ENCODE results near the gene RAB35.

Gene RAB35

GRCh38 chr12:120102189-120103043 lies 14.1 kb downstream of the RAB35 start:
- no peak for DNase-seq

DNA sequence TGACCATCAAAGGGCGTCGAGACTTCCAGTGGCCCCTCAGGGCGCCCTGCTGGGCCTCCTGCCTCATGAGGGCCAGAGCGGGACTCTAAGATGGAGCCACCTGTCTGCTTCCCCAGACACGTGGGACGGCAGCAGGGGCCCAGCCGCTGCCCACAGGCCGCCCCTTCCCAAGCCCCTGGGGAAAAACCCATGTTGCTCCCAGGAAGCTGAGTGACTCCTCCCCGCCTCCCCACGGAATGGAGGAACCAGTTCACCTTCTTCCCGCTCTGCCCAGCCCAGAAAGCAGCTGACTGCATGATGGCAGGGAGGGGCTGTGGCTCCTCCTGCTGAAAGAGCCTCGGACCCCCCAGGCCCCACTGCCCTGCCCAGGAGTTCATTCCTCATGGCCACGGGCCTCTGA lies 14.9 kb downstream of the RAB35 start:
- no peak for DNase-seq

- DNase-seq = no peak
Measured at GRCh38 chr12:120101182-120101581, 15.4 kb downstream of the RAB35 start.

DNA sequence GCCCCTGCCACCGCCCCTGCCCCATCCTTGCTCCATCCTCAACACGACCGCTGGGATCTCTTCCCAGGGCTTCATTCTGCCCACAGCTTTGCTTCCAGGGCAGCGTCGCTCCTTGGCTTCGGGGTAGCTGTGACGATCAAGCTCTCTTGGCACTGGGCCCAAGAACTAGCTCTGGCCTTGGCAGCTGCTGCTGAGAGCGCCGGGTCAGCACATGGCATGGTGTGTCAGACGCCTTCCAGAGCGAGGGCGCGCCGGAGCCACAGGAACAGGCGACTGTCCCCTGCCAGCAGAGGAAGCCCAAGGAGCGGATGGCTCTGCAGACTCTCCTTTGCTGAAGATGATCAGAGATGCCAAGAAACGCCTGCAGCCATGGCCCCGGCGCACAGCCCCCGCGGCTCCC lies 15.9 kb downstream of the RAB35 start:
- no peak for DNase-seq

GRCh38 chr12:120099738-120100137 lies 16.8 kb downstream of the RAB35 start:
- no peak for DNase-seq

DNA sequence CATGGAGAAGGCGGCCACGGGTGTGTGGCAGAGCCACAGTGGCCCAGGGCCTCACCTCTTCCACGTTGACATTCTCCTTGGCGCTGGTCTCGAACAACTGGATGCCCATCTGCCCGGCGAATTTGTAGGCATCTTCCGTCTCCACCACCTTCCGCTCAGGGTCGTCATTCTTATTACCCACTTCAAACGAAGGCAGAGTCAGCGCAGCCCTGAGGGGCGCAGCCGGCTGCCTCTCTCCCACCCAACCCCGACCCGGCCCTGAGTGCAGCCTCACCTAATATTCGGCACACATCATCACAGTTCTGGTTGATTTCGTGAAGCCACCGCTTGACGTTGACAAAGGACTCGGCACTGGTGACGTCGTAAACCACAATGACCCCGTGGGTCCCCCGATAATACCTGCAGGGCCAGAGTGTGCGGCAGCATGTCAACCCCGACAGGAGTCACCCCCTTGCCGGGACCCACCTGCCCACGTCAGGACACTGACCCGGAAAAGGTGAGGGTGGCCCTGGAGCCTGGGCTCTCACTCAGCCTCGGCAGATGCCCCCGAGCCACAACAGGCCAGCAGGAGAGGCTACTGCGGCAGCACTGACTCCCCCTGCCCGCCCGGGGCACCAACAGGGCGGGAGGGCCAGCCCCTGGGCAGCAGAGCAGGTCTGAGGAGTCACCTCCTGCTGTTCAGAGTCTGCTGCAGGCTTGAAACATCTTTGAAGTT lies 17.6 kb downstream of the RAB35 start:
- no peak for DNase-seq

- DNase-seq = no peak
Measured at GRCh38 chr12:120096671-120097202, 19.8 kb downstream of the RAB35 start.

GRCh38 chr12:120095736-120096135 lies 20.8 kb downstream of the RAB35 start:
- no peak for DNase-seq

DNA sequence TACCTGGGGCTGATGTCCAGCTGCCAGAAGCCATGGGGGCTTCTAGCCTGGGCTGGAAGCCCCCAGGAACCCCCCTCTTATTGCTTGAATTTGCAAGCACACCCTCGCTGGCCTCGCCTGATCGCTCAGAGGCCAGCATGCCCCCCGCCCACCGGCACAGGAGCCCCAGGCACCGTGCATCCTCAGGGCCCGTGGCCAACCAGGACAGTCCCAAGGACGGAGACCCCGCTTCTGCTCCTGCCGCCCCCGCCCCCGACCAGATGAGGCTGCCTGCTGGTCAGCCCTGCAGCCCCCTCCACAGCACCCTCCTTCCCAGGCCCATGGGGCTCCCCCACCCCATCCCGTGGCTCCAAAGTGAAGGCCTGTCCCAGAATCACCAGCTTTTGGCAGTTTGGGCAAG lies 21.2 kb downstream of the RAB35 start:
- DNase-seq = no peak

DNA sequence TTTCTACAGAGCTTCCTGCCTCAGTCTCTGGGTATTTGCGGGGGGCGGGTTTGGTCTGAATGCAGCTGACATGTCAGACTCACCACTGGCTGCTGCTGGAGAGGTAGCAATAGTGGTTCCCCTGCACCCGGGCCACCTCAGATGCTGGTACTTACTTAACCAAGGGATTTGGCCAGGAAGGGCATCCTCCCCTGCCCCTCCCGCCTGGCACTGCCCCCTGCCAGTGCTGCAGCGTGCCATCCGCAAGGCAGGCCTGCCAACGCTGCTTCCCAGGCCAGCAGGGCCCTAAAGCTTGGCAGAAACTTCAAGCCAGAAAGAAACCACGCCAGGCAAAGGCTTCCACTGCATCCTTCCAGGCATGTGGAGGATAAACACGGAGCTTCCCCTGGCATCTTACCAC lies 22.1 kb downstream of the RAB35 start:
- no peak for DNase-seq

- no peak for DNase-seq
Measured at GRCh38 chr12:120093592-120094355, 22.8 kb downstream of the RAB35 start.

DNA sequence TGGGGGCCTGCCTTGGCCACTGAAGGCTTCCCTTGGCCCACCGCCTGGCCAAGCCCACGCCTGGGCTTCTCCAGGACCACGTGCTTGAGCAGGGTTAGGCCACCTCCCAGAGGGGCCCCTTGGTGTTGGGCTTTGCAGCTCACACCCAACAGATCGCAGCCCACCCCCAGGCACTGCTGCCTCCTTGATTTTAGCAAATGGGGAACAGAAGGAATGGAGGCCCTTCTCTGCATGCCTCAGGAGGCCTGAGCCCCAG lies 23.3 kb downstream of the RAB35 start:
- DNase-seq = no peak

- DNase-seq = no peak
Measured at GRCh38 chr12:120092551-120093335, 23.8 kb downstream of the RAB35 start.

GRCh38 chr12:120091371-120092090 lies 25.0 kb downstream of the RAB35 start:
- DNase-seq = no peak

DNA sequence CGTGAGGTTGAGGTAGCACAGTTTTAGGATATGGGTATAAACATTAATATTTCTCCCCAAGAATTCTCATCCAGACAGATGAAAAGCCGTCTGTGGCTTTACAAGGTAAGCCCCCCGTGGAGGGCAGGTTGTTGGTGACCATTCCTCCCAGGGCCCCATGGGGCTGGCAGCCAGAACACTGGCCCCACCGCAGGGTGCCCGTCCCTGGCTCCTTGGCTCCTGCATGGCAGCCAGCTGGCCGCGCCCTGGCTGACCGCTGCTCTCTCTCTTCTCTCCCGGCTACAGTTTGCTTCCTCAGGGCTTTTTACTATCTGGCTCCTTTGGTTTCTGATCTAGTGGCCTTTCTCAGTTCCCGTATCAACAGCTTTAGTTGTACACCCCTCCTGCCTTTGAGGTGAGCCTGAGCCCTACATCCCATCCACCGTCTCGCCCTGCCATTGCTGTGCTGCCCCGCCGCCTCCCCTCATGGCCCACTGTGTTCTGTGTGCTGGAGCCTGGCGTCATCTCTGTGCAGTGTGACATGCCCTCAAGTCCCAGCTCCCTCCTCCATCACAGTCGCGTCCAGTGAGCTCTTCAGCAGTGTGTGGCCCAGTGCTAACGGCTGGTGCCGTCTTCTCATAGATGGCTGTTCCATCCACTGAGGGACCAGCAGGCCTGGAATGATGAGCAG lies 25.8 kb downstream of the RAB35 start:
- DNase-seq = no peak

GRCh38 chr12:120090206-120090605 lies 26.3 kb downstream of the RAB35 start:
- no peak for DNase-seq

GRCh38 chr12:120089796-120090195 lies 26.8 kb downstream of the RAB35 start:
- no peak for DNase-seq

GRCh38 chr12:120089105-120089504 lies 27.4 kb downstream of the RAB35 start:
- no peak for DNase-seq

- DNase-seq = peak; percentile 100
Measured at GRCh38 chr12:120086801-120087621, 29.5 kb downstream of the RAB35 start.

GRCh38 chr12:120085920-120086645 lies 30.5 kb downstream of the RAB35 start:
- DNase-seq = no peak

All from activated CD4-positive, alpha-beta T cell treated with anti-CD3 and anti-CD28 coated beads for 48 hours (primary cell).